ENCODE measurements around the gene CHMP6. TPM values are rescaled to one million over a fixed set of nuclear protein-coding genes. Genes with fewer than 3 reads are reported as not detected.

CHMP6 gene
- total RNA-seq, 3 donors from 2014 or later (not counting 1 experiment from before 2014, with no cell fraction given): 26.8 to 33.3 (median 33.0) TPM

GRCh38 chr17:80979547-80980378 lies 11.9 kb upstream of the CHMP6 start:
- Mint-ChIP-seq H3K4me1 (peaks cover 0 to 14% of the 10 kb centered on the region in 2 donors), H3K27ac (peak overlapping the region in 1 of 2 donors; percentile 3), H3K36me3 (no peaks in the 10 kb centered on the region), H3K4me3 (no peak overlapping the region), H3K27me3 (ENCODE audit: low read depth in 2 of 2) (peaks cover 10 to 11% of the 10 kb centered on the region in 2 donors), H3K9me3 (no peaks in the 10 kb centered on the region)
- peaks cover 4% of the 10 kb centered on the region for H3K4me1 ChIP-seq (ENCODE audit: control insufficient read depth, insufficient read depth, low read length)
- H3K27ac ChIP-seq (ENCODE audit: low read length): no peak overlapping the region
- no peaks in the 10 kb centered on the region for H3K36me3 ChIP-seq (ENCODE audit: control insufficient read depth, insufficient read depth, low read length)
- no peak overlapping the region for H3K4me3 ChIP-seq (ENCODE audit: low read length)
- TF ChIP-seq CTCF (IDR thresholded peaks at IDR 0.05): no peak
- ATAC-seq (no peak), DNase-seq (no peak)
- H3K9me3 ChIP-seq (ENCODE audit: control insufficient read depth, insufficient read depth, low read length): no peaks in the 10 kb centered on the region
- intact Hi-C loops (cut with micrococcal nuclease): loop anchor here (2.0 to 5.0 kb wide), 2 partner anchors 402 to 553 kb away; no protein-coding TSS in a partner anchor
- H3K27me3 ChIP-seq (ENCODE audit: control insufficient read depth, insufficient read depth, low read length): peaks cover 4% of the 10 kb centered on the region
- 95% methylated on average over 26 of the region's 26 CpGs for whole genome bisulfite sequencing (ENCODE audit: insufficient coverage)

- Histone ChIP-seq H3K27me3 (ENCODE audit: control insufficient read depth, insufficient read depth, low read length) (peaks cover 4% of the 10 kb centered on the region), H3K36me3 (ENCODE audit: control insufficient read depth, insufficient read depth, low read length) (no peaks in the 10 kb centered on the region), H3K4me3 (ENCODE audit: low read length) (no peak overlapping the region), H3K4me1 (ENCODE audit: control insufficient read depth, insufficient read depth, low read length) (peaks cover 4% of the 10 kb centered on the region), H3K9me3 (ENCODE audit: control insufficient read depth, insufficient read depth, low read length) (no peaks in the 10 kb centered on the region), H3K27ac (ENCODE audit: low read length) (no peak overlapping the region)
- peaks cover 0 to 14% of the 10 kb centered on the region in 2 donors for H3K4me1 Mint-ChIP-seq
- intact Hi-C loops (cut with micrococcal nuclease): loop anchor here (2.0 to 5.0 kb wide), 2 partner anchors 403 to 554 kb away; no protein-coding TSS in a partner anchor
- no peak for TF ChIP-seq CTCF (IDR thresholded peaks at IDR 0.05)
- peak overlapping the region; percentile 5 for H3K4me3 Mint-ChIP-seq
- peaks cover 10 to 11% of the 10 kb centered on the region in 2 donors for H3K27me3 Mint-ChIP-seq (ENCODE audit: low read depth in 2 of 2)
- no peaks in the 10 kb centered on the region for H3K9me3 Mint-ChIP-seq
- peak overlapping the region in 1 of 2 donors; percentile 3 for H3K27ac Mint-ChIP-seq
- DNase-seq (no peak), ATAC-seq (peak in 1 of 3 donors; percentile 34)
- 54% methylated on average over 7 of the region's 7 CpGs for WGBS (ENCODE audit: insufficient coverage)
- H3K36me3 Mint-ChIP-seq: no peaks in the 10 kb centered on the region
These were observed 11.1 kb upstream of the CHMP6 start for GRCh38 chr17:80980397-80981061.

GRCh38 chr17:80981062-80981902 lies 10.4 kb upstream of the CHMP6 start:
- DNase-seq (peak; percentile 54 to 72), ATAC-seq (peak; percentile 54 to 79 (median 78))
- no peaks in the 10 kb centered on the region for H3K9me3 ChIP-seq (ENCODE audit: control insufficient read depth, insufficient read depth, low read length)
- peaks cover 4% of the 10 kb centered on the region for H3K4me1 ChIP-seq (ENCODE audit: control insufficient read depth, insufficient read depth, low read length)
- H3K4me1 Mint-ChIP-seq: peaks cover 0 to 14% of the 10 kb centered on the region in 2 donors
- H3K4me3 ChIP-seq (ENCODE audit: low read length): no peak overlapping the region
- no peak overlapping the region for H3K4me3 Mint-ChIP-seq
- H3K27ac Mint-ChIP-seq: peak overlapping the region in 1 of 2 donors; percentile 3
- H3K27ac ChIP-seq (ENCODE audit: low read length): no peak overlapping the region
- WGBS (ENCODE audit: insufficient coverage): 9% methylated on average over 65 of the region's 65 CpGs
- peak; percentile 95 for TF ChIP-seq CTCF (IDR thresholded peaks at IDR 0.05)
- peaks cover 4% of the 10 kb centered on the region for H3K27me3 ChIP-seq (ENCODE audit: control insufficient read depth, insufficient read depth, low read length)
- H3K36me3 ChIP-seq (ENCODE audit: control insufficient read depth, insufficient read depth, low read length): no peaks in the 10 kb centered on the region
- H3K36me3 Mint-ChIP-seq: no peaks in the 10 kb centered on the region
- peaks cover 10 to 11% of the 10 kb centered on the region in 2 donors for H3K27me3 Mint-ChIP-seq (ENCODE audit: low read depth in 2 of 2)
- intact Hi-C loops (cut with micrococcal nuclease): loop anchor here (2.0 to 5.0 kb wide), 2 partner anchors 404 to 554 kb away; no protein-coding TSS in a partner anchor
- no peaks in the 10 kb centered on the region for H3K9me3 Mint-ChIP-seq
